Natural killer cell (primary cell): Measurements from ENCODE around the gene DRD2. TPM values are rescaled to one million over a fixed set of nuclear protein-coding genes. Genes with fewer than 3 reads are reported as not detected.

ENCODE experiments used
- ATAC-seq, 3 donors: fragments of 150-1000 bp in 2 of 3; fragments of 200-7000 bp in 1 of 3; cut with Tn5 transposase; 1 replicate in 1 of 3; 2 replicates in 2 of 3; pipeline ENCODE4 v1.10.0; 2021; ENCODE audit warnings: mild to moderate bottlenecking in 2 of 3, moderate library complexity in 2 of 3
- DNase-seq, 2 donors: peaks; one replicate each; pipeline versions ENCODE4 v3.0.0 to v3.0.0-alpha.2; 2013 to 2021; ENCODE audit warnings: mixed read lengths in 1 of 2
- H3K27ac ChIP-seq: one replicate; pipeline ENCODE4 v1.5.1; 2013; ENCODE audit warnings: mild to moderate bottlenecking, low read length
- H3K27me3 ChIP-seq: one replicate; pipeline ENCODE4 v1.6.1; 2013; ENCODE audit warnings: low read length; ENCODE audit not compliant: control insufficient read depth, insufficient read depth
- H3K36me3 ChIP-seq: one replicate; pipeline ENCODE4 v1.6.1; 2013; ENCODE audit warnings: low read length; ENCODE audit not compliant: control insufficient read depth, insufficient read depth
- H3K4me1 ChIP-seq: one replicate; pipeline ENCODE4 v1.6.1; 2013; ENCODE audit warnings: low read length; ENCODE audit not compliant: control insufficient read depth, insufficient read depth
- H3K4me3 ChIP-seq: one replicate; pipeline ENCODE4 v1.5.1; 2013; ENCODE audit warnings: low read length
- H3K9me3 ChIP-seq: one replicate; pipeline ENCODE4 v1.6.1; 2013; ENCODE audit warnings: low read length; ENCODE audit not compliant: control insufficient read depth, insufficient read depth
- H3K27ac Mint-ChIP-seq, 2 donors: one replicate each; pipeline ENCODE4 v1.8.0; 2022; ENCODE audit warnings: mild to moderate bottlenecking in 2 of 2, mixed read lengths in 2 of 2, moderate library complexity in 1 of 2
- H3K27me3 Mint-ChIP-seq, 2 donors: one replicate each; pipeline ENCODE4 v1.8.0; 2022; ENCODE audit warnings: low read depth in 2 of 2, mixed read lengths in 2 of 2
- H3K36me3 Mint-ChIP-seq: one replicate; pipeline ENCODE4 v1.8.0; 2022; ENCODE audit warnings: mixed read lengths
- H3K4me1 Mint-ChIP-seq, 2 donors: one replicate each; pipeline ENCODE4 v1.8.0; 2022; ENCODE audit warnings: mixed read lengths in 2 of 2
- H3K4me3 Mint-ChIP-seq: one replicate; pipeline ENCODE4 v1.8.0; 2022; ENCODE audit warnings: mild to moderate bottlenecking, moderate library complexity, mixed read lengths
- H3K9me3 Mint-ChIP-seq, 2 donors: one replicate each; pipeline ENCODE4 v1.8.0; 2022; ENCODE audit warnings: mixed read lengths in 2 of 2
- CTCF ChIP-seq: fragments of 200-600 bp; IDR thresholded peaks from one replicate; pipeline ENCODE4 v1.8.0; 2022; ENCODE audit warnings: antibody characterized with exemption
- WGBS: methylation state at CpG from one replicate; pipeline ENCODE4 v1.1.7; 2013; ENCODE audit warnings: missing lambda C conversion rate; ENCODE audit not compliant: insufficient coverage; 5-methylcytosine and 5-hydroxymethylcytosine counted together
- intact Hi-C: fragments of 100-400 bp; cut with micrococcal nuclease; formaldehyde crosslinking; loops from one replicate; pipeline ENCODE4 v1.14.2; 2022
- total RNA-seq, 4 donors: library from RNA; stranded (reverse); fragments of 120-200 nt in 1 of 4; gene quantifications; one replicate each; pipeline versions ENCODE4 v1.2.3 to v1.2.4, GENCODE V29; 2013 to 2022

DRD2 gene
- total RNA-seq, 3 donors from 2014 or later (not counting 1 experiment from before 2014, with no cell fraction given) = not detected

- H3K4me1 ChIP-seq = no peaks in the 10 kb centered on the region
- no peak overlapping the region for H3K27ac ChIP-seq
- WGBS = 83% methylated on average over 24 of the region's 24 CpGs
- H3K9me3 Mint-ChIP-seq = no peaks in the 10 kb centered on the region
- H3K27me3 ChIP-seq = no peaks in the 10 kb centered on the region
- H3K9me3 ChIP-seq = no peaks in the 10 kb centered on the region
- no peak overlapping the region for H3K4me3 ChIP-seq
- H3K36me3 Mint-ChIP-seq = no peaks in the 10 kb centered on the region
- no peaks in the 10 kb centered on the region for H3K36me3 ChIP-seq
- H3K27me3 Mint-ChIP-seq = peaks cover 0 to 3% of the 10 kb centered on the region in 2 donors
- no peaks in the 10 kb centered on the region for H3K4me1 Mint-ChIP-seq
- H3K4me3 Mint-ChIP-seq = no peak overlapping the region
- intact Hi-C loops = no loop called here
- ATAC-seq (no peak), DNase-seq (no peak)
- no peak for TF ChIP-seq CTCF
- H3K27ac Mint-ChIP-seq = no peak overlapping the region
Observed at GRCh38 chr11:113398669-113399430, 76.3 kb downstream of the DRD2 start.

GRCh38 chr11:113397821-113398220 lies 77.4 kb downstream of the DRD2 start:
- Mint-ChIP-seq H3K36me3 (no peaks in the 10 kb centered on the region), H3K9me3 (no peaks in the 10 kb centered on the region), H3K27ac (no peak overlapping the region), H3K4me3 (no peak overlapping the region), H3K27me3 (no peaks in the 10 kb centered on the region), H3K4me1 (no peaks in the 10 kb centered on the region)
- no peak for TF ChIP-seq CTCF
- WGBS = 96% methylated on average over 4 of the region's 4 CpGs
- Histone ChIP-seq H3K27me3 (no peaks in the 10 kb centered on the region), H3K4me1 (no peaks in the 10 kb centered on the region), H3K9me3 (no peaks in the 10 kb centered on the region), H3K4me3 (no peak overlapping the region), H3K36me3 (no peaks in the 10 kb centered on the region), H3K27ac (no peak overlapping the region)
- no peak for ATAC-seq
- intact Hi-C loops = no loop called here
- DNase-seq = no peak

GRCh38 chr11:113397212-113397611 lies 78.0 kb downstream of the DRD2 start:
- no peaks in the 10 kb centered on the region for H3K4me1 Mint-ChIP-seq
- no peak overlapping the region for H3K27ac Mint-ChIP-seq
- H3K4me3 ChIP-seq = no peak overlapping the region
- 94% methylated on average over 7 of the region's 7 CpGs for WGBS
- intact Hi-C loops = no loop called here
- DNase-seq (no peak), ATAC-seq (no peak)
- H3K27me3 ChIP-seq = no peaks in the 10 kb centered on the region
- no peak for TF ChIP-seq CTCF
- no peaks in the 10 kb centered on the region for H3K9me3 ChIP-seq
- no peaks in the 10 kb centered on the region for H3K4me1 ChIP-seq
- H3K36me3 Mint-ChIP-seq = no peaks in the 10 kb centered on the region
- no peaks in the 10 kb centered on the region for H3K36me3 ChIP-seq
- H3K4me3 Mint-ChIP-seq = no peak overlapping the region
- H3K9me3 Mint-ChIP-seq = no peaks in the 10 kb centered on the region
- H3K27ac ChIP-seq = no peak overlapping the region
- H3K27me3 Mint-ChIP-seq = no peaks in the 10 kb centered on the region

GRCh38 chr11:113396690-113397089 lies 78.5 kb downstream of the DRD2 start:
- WGBS = 69% methylated on average over 1 of the region's 1 CpG
- H3K27ac Mint-ChIP-seq = no peak overlapping the region

More at GRCh38 chr11:113396690-113397089, 78.5 kb downstream of the DRD2 start:
- H3K27ac ChIP-seq = no peak overlapping the region
- intact Hi-C loops = no loop called here
- Mint-ChIP-seq H3K36me3 (no peaks in the 10 kb centered on the region), H3K27me3 (no peaks in the 10 kb centered on the region), H3K9me3 (no peaks in the 10 kb centered on the region), H3K4me3 (no peak overlapping the region), H3K4me1 (no peaks in the 10 kb centered on the region)
- no peaks in the 10 kb centered on the region for H3K9me3 ChIP-seq
- no peaks in the 10 kb centered on the region for H3K27me3 ChIP-seq
- H3K4me3 ChIP-seq = no peak overlapping the region
- TF ChIP-seq CTCF = no peak
- H3K36me3 ChIP-seq = no peaks in the 10 kb centered on the region
- no peak for DNase-seq
- H3K4me1 ChIP-seq = no peaks in the 10 kb centered on the region
- no peak for ATAC-seq
